PC-3 (cell line): ENCODE results near the gene KRT81. TPM values are rescaled to one million over a fixed set of nuclear protein-coding genes. Genes with fewer than 3 reads are reported as not detected.
"Not testable (repeated sequence)": the region's sequence is repeated elsewhere in the genome, so short reads cannot be mapped to it uniquely, and the experiment has no call there.

ENCODE experiments used
- ATAC-seq: fragments of 200-7000 bp; cut with Tn5 transposase; 2 replicates; pipeline ENCODE4 v1.9.1; 2020; ENCODE audit warnings: mild to moderate bottlenecking, moderate library complexity
- BruUV-seq: library from RNA; stranded (reverse); fragments of 400-500 nt; replicated peaks from 2 replicates; lab custom pipeline; 2021; lab: Mats Ljungman, UMichigan
- CTCF ChIA-PET: fragments of 300-600 bp; sonication (Branson Sonifier 250); formaldehyde crosslinking; loops from one replicate; lab custom pipeline; 2022; ENCODE audit warnings: antibody characterized with exemption; lab: Charles Lee
- POLR2A ChIA-PET: fragments of 300-600 bp; sonication (Branson Sonifier 250); formaldehyde crosslinking; loops from one replicate; lab custom pipeline; 2022; ENCODE audit warnings: antibody characterized with exemption; ENCODE audit not compliant: unreplicated experiment; lab: Charles Lee
- DNase-seq: peaks from one replicate; pipeline ENCODE4 v3.0.0-alpha.2; 2015
- H2AFZ ChIP-seq: fragments of 300-600 bp; sonication (generic); 2 replicates; pipeline ENCODE4 v1.6.0; 2016; ENCODE audit warnings: antibody characterized with exemption, low read length
- H3F3A ChIP-seq: fragments of 300-600 bp; sonication (generic); one replicate; pipeline ENCODE4 v1.6.0; 2017; ENCODE audit warnings: antibody characterized with exemption, low read length, control low read depth, mild to moderate bottlenecking; ENCODE audit not compliant: unreplicated experiment
- H3K27ac ChIP-seq: fragments of 300-600 bp; sonication (generic); 2 replicates; pipeline ENCODE4 v1.5.1; 2016; ENCODE audit warnings: mild to moderate bottlenecking, low read length
- H3K27me3 ChIP-seq: fragments of 300-600 bp; sonication (generic); 2 replicates; pipeline ENCODE4 v1.6.1; 2016; ENCODE audit warnings: low read length, mixed read lengths
- H3K36me3 ChIP-seq: fragments of 300-600 bp; sonication (generic); 2 replicates; pipeline ENCODE4 v1.6.1; 2016; ENCODE audit warnings: low read depth, mixed run types, low read length, mixed read lengths
- H3K4me1 ChIP-seq: fragments of 300-600 bp; sonication (generic); 2 replicates; pipeline ENCODE4 v1.5.1; 2016; ENCODE audit warnings: low read length; ENCODE audit not compliant: insufficient read depth
- H3K4me2 ChIP-seq: fragments of 300-600 bp; sonication (generic); 2 replicates; pipeline ENCODE4 v1.6.0; 2016; ENCODE audit warnings: low read length
- H3K4me3 ChIP-seq: fragments of 300-600 bp; sonication (generic); 2 replicates; pipeline ENCODE4 v1.5.1; 2016; ENCODE audit warnings: mild to moderate bottlenecking, low read length, mixed read lengths
- H3K79me2 ChIP-seq: fragments of 300-600 bp; sonication (generic); 2 replicates; pipeline ENCODE4 v1.6.1; 2017; ENCODE audit warnings: low read length, mixed read lengths
- H3K9ac ChIP-seq: fragments of 300-600 bp; sonication (generic); 2 replicates; pipeline ENCODE4 v1.6.0; 2016; ENCODE audit warnings: mild to moderate bottlenecking, low read length
- H3K9me2 ChIP-seq: fragments of 300-600 bp; sonication (generic); replicated peaks from 2 replicates; pipeline ENCODE4 v1.6.1; 2016; ENCODE audit warnings: mixed run types, low read length, mixed read lengths
- H3K9me3 ChIP-seq: fragments of 300-600 bp; sonication (generic); 2 replicates; pipeline ENCODE4 v1.6.1; 2016; ENCODE audit warnings: low read length, mixed read lengths
- H4K20me1 ChIP-seq: fragments of 300-600 bp; sonication (generic); 2 replicates; pipeline ENCODE4 v1.6.1; 2016; ENCODE audit warnings: low read length, mixed read lengths
- EZH2 ChIP-seq: fragments of 300-600 bp; sonication (generic); IDR thresholded peaks from one replicate; pipeline ENCODE4 v1.6.1; 2017; ENCODE audit warnings: antibody characterized with exemption, mild to moderate bottlenecking, low read length; ENCODE audit not compliant: unreplicated experiment
- EZH2phosphoT487 ChIP-seq: fragments of 300-600 bp; sonication (generic); IDR thresholded peaks from 2 replicates; pipeline ENCODE4 v1.6.1; 2018; ENCODE audit warnings: mild to moderate bottlenecking, antibody characterized with exemption, low read length, borderline replicate concordance
- intact Hi-C: fragments of 100-400 bp; cut with micrococcal nuclease; formaldehyde crosslinking; loops from 2 replicates; pipeline ENCODE4 v1.9.0; 2023
- total RNA-seq: library from RNA; depleted of rRNA; stranded (reverse); fragments of >200 nt; gene quantifications from 2 replicates; pipeline ENCODE4 v1.2.3, GENCODE V29; 2014
- TF ChIP-seq, protein P1 (sequence below): fragments of 300-600 bp; sonication (generic); conservative IDR thresholded peaks from 2 replicates; pipeline ENCODE4 v1.5.1; 2017; ENCODE audit warnings: antibody characterized with exemption, low read depth, mild to moderate bottlenecking, low read length

Gene KRT81
- total RNA-seq, 1 experiment from 2014 or later: 1,688 TPM

DNA sequence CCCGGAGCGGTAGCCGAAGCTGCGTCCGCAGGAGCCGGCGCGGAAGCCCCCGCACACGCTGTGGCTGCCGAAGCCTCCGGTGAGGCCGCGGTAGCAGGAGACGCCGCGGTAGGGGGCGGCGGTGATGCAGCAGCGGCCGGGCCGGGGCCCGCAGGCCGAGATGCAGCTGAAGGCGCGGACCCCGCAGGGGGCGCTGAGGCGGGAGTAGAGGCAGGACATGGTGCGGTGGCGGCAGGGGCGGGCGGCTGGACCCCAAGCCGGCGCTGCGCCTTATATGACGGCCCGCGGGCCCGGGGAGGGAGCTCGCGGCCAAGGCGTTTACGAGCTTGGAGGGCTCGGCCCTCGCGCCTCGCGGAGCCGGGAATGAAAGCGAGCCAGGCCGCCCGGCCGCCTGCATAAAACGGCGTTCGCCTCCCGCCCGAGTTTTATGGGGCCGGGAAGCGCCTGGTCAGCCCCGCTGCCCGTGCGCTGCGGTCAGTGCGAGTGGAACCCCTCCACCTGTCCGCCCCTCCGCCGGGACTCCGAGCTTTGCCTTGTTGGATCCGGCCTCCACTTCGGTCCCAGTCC, 32.9 kb downstream of the KRT81 start:
- Histone ChIP-seq H3K27me3 (no peaks in the 10 kb centered on the region), H3K79me2 (no peaks in the 10 kb centered on the region), H3K9me2 (no peaks in the 10 kb centered on the region), H2AFZ (no peak overlapping the region), H3K9ac (no peak overlapping the region), H3K9me3 (no peaks in the 10 kb centered on the region), H4K20me1 (no peaks in the 10 kb centered on the region), H3K4me2 (no peak overlapping the region), H3K27ac (no peak overlapping the region), H3F3A (no peaks in the 10 kb centered on the region), H3K4me1 (peaks cover 17% of the 10 kb centered on the region), H3K36me3 (no peaks in the 10 kb centered on the region), H3K4me3 (no peak overlapping the region)
- ATAC-seq (no peak), DNase-seq (no peak)
- intact Hi-C loops: no loop called here
- BruUV-seq: no TSS peak
- no peak for TF ChIP-seq EZH2phosphoT487
- TF ChIP-seq, protein P1, sequence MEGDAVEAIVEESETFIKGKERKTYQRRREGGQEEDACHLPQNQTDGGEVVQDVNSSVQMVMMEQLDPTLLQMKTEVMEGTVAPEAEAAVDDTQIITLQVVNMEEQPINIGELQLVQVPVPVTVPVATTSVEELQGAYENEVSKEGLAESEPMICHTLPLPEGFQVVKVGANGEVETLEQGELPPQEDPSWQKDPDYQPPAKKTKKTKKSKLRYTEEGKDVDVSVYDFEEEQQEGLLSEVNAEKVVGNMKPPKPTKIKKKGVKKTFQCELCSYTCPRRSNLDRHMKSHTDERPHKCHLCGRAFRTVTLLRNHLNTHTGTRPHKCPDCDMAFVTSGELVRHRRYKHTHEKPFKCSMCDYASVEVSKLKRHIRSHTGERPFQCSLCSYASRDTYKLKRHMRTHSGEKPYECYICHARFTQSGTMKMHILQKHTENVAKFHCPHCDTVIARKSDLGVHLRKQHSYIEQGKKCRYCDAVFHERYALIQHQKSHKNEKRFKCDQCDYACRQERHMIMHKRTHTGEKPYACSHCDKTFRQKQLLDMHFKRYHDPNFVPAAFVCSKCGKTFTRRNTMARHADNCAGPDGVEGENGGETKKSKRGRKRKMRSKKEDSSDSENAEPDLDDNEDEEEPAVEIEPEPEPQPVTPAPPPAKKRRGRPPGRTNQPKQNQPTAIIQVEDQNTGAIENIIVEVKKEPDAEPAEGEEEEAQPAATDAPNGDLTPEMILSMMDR: no peak
- TF ChIP-seq EZH2: no peak
- CTCF ChIA-PET: no interaction called here
- POLR2A ChIA-PET: interaction anchor here (0.5 kb wide), 1 partner anchor 23 kb away, joined by 3 read pairs; no protein-coding TSS in a partner anchor

DNA sequence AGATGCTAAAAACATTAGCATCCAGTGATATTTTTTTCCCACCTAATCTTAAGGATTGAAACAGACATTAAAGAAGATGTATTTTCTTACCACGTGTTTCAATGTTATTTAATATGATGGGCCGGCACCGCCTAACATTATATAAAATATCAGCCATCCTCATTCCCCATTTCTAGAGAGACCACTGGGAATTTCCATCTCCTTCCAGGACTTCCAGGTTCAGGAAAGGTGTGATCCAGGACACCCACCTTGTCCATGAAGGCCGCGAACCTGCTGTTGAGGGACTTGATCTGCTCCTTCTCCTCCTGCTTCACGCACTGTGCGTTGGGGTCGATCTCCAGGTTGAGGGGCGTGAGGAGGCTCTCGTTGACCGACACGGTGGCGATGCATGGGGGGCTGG, 33.4 kb downstream of the KRT81 start:
- H3K9ac ChIP-seq, H3F3A ChIP-seq, H3K9me3 ChIP-seq, intact Hi-C loops, ATAC-seq, H3K27me3 ChIP-seq, H3K4me2 ChIP-seq, H3K9me2 ChIP-seq, H3K79me2 ChIP-seq, H2AFZ ChIP-seq, DNase-seq, H3K27ac ChIP-seq, POLR2A ChIA-PET, BruUV-seq, H3K36me3 ChIP-seq, H4K20me1 ChIP-seq, CTCF ChIA-PET, H3K4me3 ChIP-seq: not testable (repeated sequence)
- H3K4me1 ChIP-seq: peaks cover 17% of the 10 kb centered on the region

DNA sequence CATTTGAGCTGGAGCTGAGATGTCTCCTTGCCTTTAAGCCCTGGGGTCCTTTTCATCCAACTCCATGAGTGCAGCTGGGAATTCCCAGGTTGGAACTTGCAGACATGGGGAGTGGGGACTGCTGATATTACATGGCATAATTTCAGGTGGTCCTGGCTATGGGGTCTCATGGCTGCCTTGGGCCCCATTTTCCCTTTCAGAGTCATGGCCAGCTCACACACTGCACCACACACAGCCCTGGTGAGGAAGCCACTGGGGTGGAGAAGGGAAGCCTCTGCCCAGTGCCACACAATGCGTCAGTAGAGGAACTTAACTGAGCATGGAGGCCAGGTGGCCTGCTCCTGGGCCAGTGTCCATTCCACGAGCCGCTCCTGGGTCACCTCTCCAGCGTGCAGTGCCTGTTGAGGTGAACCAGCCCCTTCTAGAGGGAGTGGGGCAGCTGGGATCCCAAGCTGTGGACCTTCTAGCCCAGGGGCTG, 34.2 kb downstream of the KRT81 start:
- Histone ChIP-seq H3K4me3 (no peak overlapping the region), H3K4me2 (no peak overlapping the region), H3K9me2 (no peaks in the 10 kb centered on the region), H3K9ac (no peak overlapping the region), H3K4me1 (peaks cover 17% of the 10 kb centered on the region), H3K27ac (no peak overlapping the region), H4K20me1 (no peaks in the 10 kb centered on the region), H3K27me3 (no peaks in the 10 kb centered on the region), H3K36me3 (no peaks in the 10 kb centered on the region), H3K79me2 (no peaks in the 10 kb centered on the region), H2AFZ (no peak overlapping the region), H3F3A (no peaks in the 10 kb centered on the region), H3K9me3 (no peaks in the 10 kb centered on the region)
- ChIA-PET POLR2A (no interaction called here), CTCF (no interaction called here)
- TF ChIP-seq EZH2 (no peak), EZH2phosphoT487 (no peak)
- TF ChIP-seq, protein P1: no peak
- ATAC-seq (no peak), DNase-seq (no peak)
- intact Hi-C loops: no loop called here
- BruUV-seq: no TSS peak
